ENCODE results near the gene PRKD2.

The PRKD2 gene

GRCh38 chr19:46753420-46754155, 36.7 kb upstream of the PRKD2 start:
- no peaks in the 10 kb centered on the region for H3K9me3 ChIP-seq
- TF ChIP-seq CTCF (IDR thresholded peaks at IDR 0.05): peak; percentile 68
- H3K4me1 ChIP-seq (ENCODE audit: control insufficient read depth in 1 of 2, insufficient read depth in 1 of 2, low read depth in 1 of 2, low read length in 1 of 2): peaks cover 0 to 5% of the 10 kb centered on the region in 2 experiments
- H3K27ac ChIP-seq: no peak overlapping the region
- H3K36me3 ChIP-seq: peaks cover 7% of the 10 kb centered on the region
- no peaks in the 10 kb centered on the region for H3K27me3 ChIP-seq
- H3K4me3 ChIP-seq (ENCODE audit: low read depth in 1 of 2, low read length in 1 of 2): no peak overlapping the region

- peaks cover 23 to 27% of the 10 kb centered on the region in 2 experiments for H3K4me1 ChIP-seq (ENCODE audit: control insufficient read depth in 1 of 2, insufficient read depth in 1 of 2, low read depth in 1 of 2, low read length in 1 of 2)
- H3K27me3 ChIP-seq: no peaks in the 10 kb centered on the region
- no peak overlapping the region for H3K27ac ChIP-seq
- peak; percentile 67 for TF ChIP-seq CTCF (IDR thresholded peaks at IDR 0.05)
- no peaks in the 10 kb centered on the region for H3K9me3 ChIP-seq
- no peaks in the 10 kb centered on the region for H3K36me3 ChIP-seq
- no peak overlapping the region for H3K4me3 ChIP-seq (ENCODE audit: low read depth in 1 of 2, low read length in 1 of 2)
Observed at GRCh38 chr19:46748325-46749109, 31.6 kb upstream of the PRKD2 start.

GRCh38 chr19:46746281-46747057, 29.6 kb upstream of the PRKD2 start, which contains the start of gene STRN4:
Gene STRN4 (minus strand): TSS chr19:46746450. CDS start chr19:46746430, 20 bp downstream.
- TF ChIP-seq CTCF (IDR thresholded peaks at IDR 0.05): no peak
- peak within 1 kb of the TSS; percentile 69 for H3K27ac ChIP-seq
- no peaks in the 10 kb centered on the region for H3K27me3 ChIP-seq
- peaks cover 11% of the 10 kb centered on the region for H3K36me3 ChIP-seq
- no peaks in the 10 kb centered on the region for H3K9me3 ChIP-seq
- peaks cover 33 to 35% of the 10 kb centered on the region in 2 experiments for H3K4me1 ChIP-seq (ENCODE audit: control insufficient read depth in 1 of 2, insufficient read depth in 1 of 2, low read depth in 1 of 2, low read length in 1 of 2)
- peak within 1 kb of the TSS; percentile 95 for H3K4me3 ChIP-seq (ENCODE audit: low read depth in 1 of 2, low read length in 1 of 2)

GRCh38 chr19:46745521-46746280, 28.8 kb upstream of the PRKD2 start, which contains the start of gene FKRP:
Gene FKRP (plus strand): TSS chr19:46746057. CDS start chr19:46755451, 9,394 bp downstream.
- TF ChIP-seq CTCF (IDR thresholded peaks at IDR 0.05): no peak

More at GRCh38 chr19:46745521-46746280, 28.8 kb upstream of the PRKD2 start, which contains the start of gene FKRP:
- Histone ChIP-seq H3K9me3 (no peaks in the 10 kb centered on the region), H3K27ac (peak within 1 kb of the TSS; percentile 69), H3K36me3 (peaks cover 17% of the 10 kb centered on the region), H3K4me1 (ENCODE audit: control insufficient read depth in 1 of 2, insufficient read depth in 1 of 2, low read depth in 1 of 2, low read length in 1 of 2) (peaks cover 33 to 35% of the 10 kb centered on the region in 2 experiments), H3K27me3 (no peaks in the 10 kb centered on the region), H3K4me3 (ENCODE audit: low read depth in 1 of 2, low read length in 1 of 2) (peak within 1 kb of the TSS; percentile 95)

Measured in neutrophil (primary cell).